WI38 (cell line): ENCODE measurements around the gene LRRN4.

ENCODE experiments used
- H3K4me3 ChIP-seq: 2 replicates; pipeline ENCODE4 v1.5.1; 2011; ENCODE audit warnings: low read depth, mild to moderate bottlenecking, control low read depth, low read length
- TF ChIP-seq, protein P1 (sequence below): IDR thresholded peaks from 2 replicates; pipeline ENCODE4 v1.5.1; 2012; ENCODE audit warnings: low read depth, mild to moderate bottlenecking, control low read depth, low read length

LRRN4 gene

DNA sequence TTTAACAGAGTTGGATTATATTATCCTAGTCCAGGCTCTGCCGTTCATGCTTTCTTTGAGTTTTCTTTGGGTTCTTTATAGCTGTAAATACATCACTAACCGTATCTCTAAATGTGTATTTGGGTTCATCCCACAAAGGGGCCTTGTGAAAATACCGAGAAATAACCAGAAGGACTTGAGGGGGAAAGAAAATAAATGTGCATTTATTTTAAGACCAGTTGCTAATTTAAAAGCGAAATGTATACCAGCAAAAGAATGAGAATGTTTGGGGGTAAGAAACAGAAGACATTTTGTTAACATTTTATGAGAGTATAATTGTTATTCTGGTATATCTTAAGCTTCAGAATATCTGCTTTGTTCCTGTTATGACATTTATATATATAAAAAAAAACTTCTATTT, 38.9 kb downstream of the LRRN4 start:
- no peak overlapping the region for H3K4me3 ChIP-seq
- TF ChIP-seq, protein P1, sequence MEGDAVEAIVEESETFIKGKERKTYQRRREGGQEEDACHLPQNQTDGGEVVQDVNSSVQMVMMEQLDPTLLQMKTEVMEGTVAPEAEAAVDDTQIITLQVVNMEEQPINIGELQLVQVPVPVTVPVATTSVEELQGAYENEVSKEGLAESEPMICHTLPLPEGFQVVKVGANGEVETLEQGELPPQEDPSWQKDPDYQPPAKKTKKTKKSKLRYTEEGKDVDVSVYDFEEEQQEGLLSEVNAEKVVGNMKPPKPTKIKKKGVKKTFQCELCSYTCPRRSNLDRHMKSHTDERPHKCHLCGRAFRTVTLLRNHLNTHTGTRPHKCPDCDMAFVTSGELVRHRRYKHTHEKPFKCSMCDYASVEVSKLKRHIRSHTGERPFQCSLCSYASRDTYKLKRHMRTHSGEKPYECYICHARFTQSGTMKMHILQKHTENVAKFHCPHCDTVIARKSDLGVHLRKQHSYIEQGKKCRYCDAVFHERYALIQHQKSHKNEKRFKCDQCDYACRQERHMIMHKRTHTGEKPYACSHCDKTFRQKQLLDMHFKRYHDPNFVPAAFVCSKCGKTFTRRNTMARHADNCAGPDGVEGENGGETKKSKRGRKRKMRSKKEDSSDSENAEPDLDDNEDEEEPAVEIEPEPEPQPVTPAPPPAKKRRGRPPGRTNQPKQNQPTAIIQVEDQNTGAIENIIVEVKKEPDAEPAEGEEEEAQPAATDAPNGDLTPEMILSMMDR = no peak

GRCh38 chr20:6014017-6014416, 39.8 kb downstream of the LRRN4 start:
- no peak overlapping the region for H3K4me3 ChIP-seq
- TF ChIP-seq, protein P1 = no peak

DNA sequence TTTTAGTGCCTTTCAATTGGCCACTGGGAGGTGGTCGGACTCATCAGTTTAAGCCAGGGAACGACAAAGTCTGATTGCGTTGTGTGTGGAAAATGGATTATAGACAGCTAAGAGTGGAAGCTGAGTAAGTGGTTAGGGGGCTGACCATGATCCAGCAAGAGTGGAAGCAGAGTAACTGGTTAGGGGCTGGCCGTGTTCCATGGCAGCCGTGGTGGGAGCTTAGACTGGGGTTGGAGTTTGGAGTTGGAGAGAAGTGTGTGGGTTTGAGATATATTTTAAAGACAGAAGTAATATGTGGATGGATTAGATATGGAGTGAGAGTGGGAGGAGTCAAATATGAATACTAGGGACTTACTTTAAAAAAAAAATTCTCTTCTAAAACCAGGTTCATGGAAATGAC, 41.7 kb downstream of the LRRN4 start:
- H3K4me3 ChIP-seq = no peak overlapping the region
- TF ChIP-seq, protein P1 = no peak

DNA sequence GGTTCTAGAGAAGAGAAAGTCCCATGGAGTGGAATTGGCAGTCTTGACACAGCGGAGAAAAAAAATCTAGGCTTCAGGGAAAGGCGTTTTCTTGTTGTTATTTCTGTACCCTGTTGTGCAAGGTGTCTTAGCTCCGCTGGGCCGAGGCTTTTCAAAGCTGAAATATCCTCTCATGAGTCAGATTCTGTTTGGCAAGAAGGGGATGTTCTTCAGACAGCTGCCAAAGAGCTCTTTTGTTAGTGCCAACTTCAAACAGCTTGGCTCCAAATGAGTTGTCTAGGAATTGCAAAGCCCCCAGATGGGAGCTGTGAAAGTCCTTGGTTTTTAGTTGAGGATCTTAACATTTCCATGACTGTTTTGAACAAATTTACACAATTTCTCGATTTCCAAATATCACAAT, 45.6 kb downstream of the LRRN4 start:
- H3K4me3 ChIP-seq = peak overlapping the region; percentile 88
- TF ChIP-seq, protein P1 = no peak

DNA sequence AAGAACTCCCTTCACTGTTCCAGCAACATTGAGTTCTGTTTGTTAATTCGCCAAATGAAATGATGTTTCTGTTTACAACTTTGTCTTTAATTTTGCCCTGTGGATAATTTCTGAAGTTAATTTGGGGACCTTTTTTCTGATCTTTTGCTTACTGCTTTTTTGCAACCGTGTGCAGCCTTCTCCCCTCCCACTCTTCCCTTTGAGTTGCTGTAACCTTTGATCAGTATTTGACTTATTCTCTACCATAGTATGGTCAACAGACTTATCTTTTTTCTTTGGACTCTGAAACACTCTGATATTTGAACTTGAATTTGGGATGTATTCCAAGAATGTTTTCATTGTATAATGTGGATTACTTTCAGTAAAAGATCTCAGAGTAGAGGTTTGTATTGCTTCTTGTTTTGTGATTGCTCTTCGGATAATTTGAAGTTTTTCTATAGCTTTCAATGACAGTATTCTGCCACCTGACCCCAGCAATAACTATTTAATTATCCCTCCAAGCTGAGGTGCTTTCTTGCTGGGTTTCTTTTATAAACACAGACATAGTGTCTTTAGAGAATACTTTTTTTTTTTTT, 46.2 kb downstream of the LRRN4 start:
- TF ChIP-seq, protein P1 = no peak
- peak overlapping the region; percentile 88 for H3K4me3 ChIP-seq

GRCh38 chr20:6007094-6007528, 46.7 kb downstream of the LRRN4 start:
- peak overlapping the region; percentile 88 for H3K4me3 ChIP-seq
- TF ChIP-seq, protein P1 = no peak

- peak overlapping the region; percentile 88 for H3K4me3 ChIP-seq
- TF ChIP-seq, protein P1 = no peak
These were observed 47.3 kb downstream of the LRRN4 start for GRCh38 chr20:6006603-6006949.
